ENCODE data around the gene IQSEC1. TPM values are rescaled to one million over a fixed set of nuclear protein-coding genes. Genes with fewer than 3 reads are reported as not detected.

Gene IQSEC1
- total and polyA plus RNA-seq, 9 of the 15 experiments (the other 6 are each of a cell fraction or from before 2014, with no cell fraction given): 0.56 to 39.0 (median 6.8) TPM

DNA sequence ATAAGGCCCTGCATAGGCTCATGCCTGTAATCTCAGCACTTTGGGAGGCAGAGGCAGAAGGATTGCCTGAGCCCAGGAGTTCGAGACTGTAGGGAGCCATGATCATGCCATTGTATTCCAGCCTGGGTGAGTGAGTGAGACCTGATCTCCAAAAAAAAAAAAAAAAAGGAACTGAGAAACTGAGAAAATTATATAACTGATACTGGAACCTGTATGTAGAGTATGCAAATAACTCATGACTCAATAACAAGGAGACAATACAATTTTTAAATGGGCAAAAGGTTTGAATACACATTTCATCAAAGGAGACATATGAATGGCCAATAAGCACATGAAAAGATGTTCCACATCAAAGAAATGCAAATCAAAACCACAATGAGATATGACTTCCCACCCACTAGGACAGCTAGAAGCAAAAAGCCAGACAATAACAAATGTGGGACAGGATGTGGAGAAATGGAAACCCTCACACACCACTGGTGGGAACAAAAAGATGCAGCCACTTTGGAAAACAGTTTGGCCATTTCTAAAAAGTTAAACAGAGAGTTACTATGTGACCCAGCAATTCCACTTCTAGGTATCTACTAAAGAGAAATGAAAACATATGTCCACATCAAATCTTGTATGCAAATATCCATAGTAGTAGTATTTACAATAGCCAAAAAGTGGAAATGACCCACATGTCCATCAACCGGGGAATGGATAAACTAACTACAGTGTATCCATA lies 70.7 kb downstream of the IQSEC1 start (continued):
- no peak for TF ChIP-seq HEY1 (CRISPR knock-in tag; IDR thresholded peaks at IDR 0.05; ENCODE audit: borderline replicate concordance)
- no peak for TF ChIP-seq MAFK (IDR thresholded peaks at IDR 0.05; ENCODE audit: low read length)
- TF ChIP-seq HDAC1 (IDR thresholded peaks at IDR 0.05): no peak
- no peak for TF ChIP-seq ZNF583 (CRISPR knock-in tag; IDR thresholded peaks at IDR 0.05)
- no peak for TF ChIP-seq ZNF124 (CRISPR knock-in tag; IDR thresholded peaks at IDR 0.05)
- TF ChIP-seq, protein P1, sequence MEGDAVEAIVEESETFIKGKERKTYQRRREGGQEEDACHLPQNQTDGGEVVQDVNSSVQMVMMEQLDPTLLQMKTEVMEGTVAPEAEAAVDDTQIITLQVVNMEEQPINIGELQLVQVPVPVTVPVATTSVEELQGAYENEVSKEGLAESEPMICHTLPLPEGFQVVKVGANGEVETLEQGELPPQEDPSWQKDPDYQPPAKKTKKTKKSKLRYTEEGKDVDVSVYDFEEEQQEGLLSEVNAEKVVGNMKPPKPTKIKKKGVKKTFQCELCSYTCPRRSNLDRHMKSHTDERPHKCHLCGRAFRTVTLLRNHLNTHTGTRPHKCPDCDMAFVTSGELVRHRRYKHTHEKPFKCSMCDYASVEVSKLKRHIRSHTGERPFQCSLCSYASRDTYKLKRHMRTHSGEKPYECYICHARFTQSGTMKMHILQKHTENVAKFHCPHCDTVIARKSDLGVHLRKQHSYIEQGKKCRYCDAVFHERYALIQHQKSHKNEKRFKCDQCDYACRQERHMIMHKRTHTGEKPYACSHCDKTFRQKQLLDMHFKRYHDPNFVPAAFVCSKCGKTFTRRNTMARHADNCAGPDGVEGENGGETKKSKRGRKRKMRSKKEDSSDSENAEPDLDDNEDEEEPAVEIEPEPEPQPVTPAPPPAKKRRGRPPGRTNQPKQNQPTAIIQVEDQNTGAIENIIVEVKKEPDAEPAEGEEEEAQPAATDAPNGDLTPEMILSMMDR (IDR thresholded peaks at IDR 0.05 in 2 of 3, conservative IDR thresholded peaks at IDR 0.05 in 1 of 3; ENCODE audit: insufficient read depth in 2 of 3, low read depth in 1 of 3, low read length in 3 of 3): no peak
- no peak for TF ChIP-seq YBX1 (IDR thresholded peaks at IDR 0.05)
- no peak; a peak in 1 of 4 replicates for TF ChIP-seq CSDE1 (IDR thresholded peaks at IDR 0.05)
- TF ChIP-seq POLR2A (conservative IDR thresholded peaks at IDR 0.05): peak; percentile 99
- TF ChIP-seq PHF20 (IDR thresholded peaks at IDR 0.05; ENCODE audit: partially characterized antibody): no peak
- TF ChIP-seq CHD4 (IDR thresholded peaks at IDR 0.05; ENCODE audit: insufficient read depth, insufficient replicate concordance, low read depth, low read length, poor library complexity, severe bottlenecking): no peak
- no peak for TF ChIP-seq PHF21A (IDR thresholded peaks at IDR 0.05; ENCODE audit: borderline replicate concordance, low read depth)
- TF ChIP-seq, protein P2, sequence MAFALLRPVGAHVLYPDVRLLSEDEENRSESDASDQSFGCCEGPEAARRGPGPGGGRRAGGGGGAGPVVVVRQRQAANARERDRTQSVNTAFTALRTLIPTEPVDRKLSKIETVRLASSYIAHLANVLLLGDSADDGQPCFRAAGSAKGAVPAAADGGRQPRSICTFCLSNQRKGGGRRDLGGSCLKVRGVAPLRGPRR (CRISPR knock-in tag; IDR thresholded peaks at IDR 0.05): no peak
- TF ChIP-seq ZNF197 (CRISPR knock-in tag; IDR thresholded peaks at IDR 0.05; ENCODE audit: low read depth): no peak
- TF ChIP-seq HMG20A (CRISPR knock-in tag; conservative IDR thresholded peaks at IDR 0.05): no peak
- TF ChIP-seq HDGF (IDR thresholded peaks at IDR 0.05): no peak
- TF ChIP-seq GTF2F1 (IDR thresholded peaks at IDR 0.05; ENCODE audit: low read depth, low read length): peak; percentile 98
- TF ChIP-seq ZC3H8 (IDR thresholded peaks at IDR 0.05): peak; percentile 97
- no peak for TF ChIP-seq PRPF4 (IDR thresholded peaks at IDR 0.05; ENCODE audit: insufficient read depth, low read depth, low read length, poor library complexity, severe bottlenecking)
- peak; percentile 96 for TF ChIP-seq KDM5B (IDR thresholded peaks at IDR 0.05; ENCODE audit: insufficient replicate concordance, low read depth, low read length)
- TF ChIP-seq, protein P3, sequence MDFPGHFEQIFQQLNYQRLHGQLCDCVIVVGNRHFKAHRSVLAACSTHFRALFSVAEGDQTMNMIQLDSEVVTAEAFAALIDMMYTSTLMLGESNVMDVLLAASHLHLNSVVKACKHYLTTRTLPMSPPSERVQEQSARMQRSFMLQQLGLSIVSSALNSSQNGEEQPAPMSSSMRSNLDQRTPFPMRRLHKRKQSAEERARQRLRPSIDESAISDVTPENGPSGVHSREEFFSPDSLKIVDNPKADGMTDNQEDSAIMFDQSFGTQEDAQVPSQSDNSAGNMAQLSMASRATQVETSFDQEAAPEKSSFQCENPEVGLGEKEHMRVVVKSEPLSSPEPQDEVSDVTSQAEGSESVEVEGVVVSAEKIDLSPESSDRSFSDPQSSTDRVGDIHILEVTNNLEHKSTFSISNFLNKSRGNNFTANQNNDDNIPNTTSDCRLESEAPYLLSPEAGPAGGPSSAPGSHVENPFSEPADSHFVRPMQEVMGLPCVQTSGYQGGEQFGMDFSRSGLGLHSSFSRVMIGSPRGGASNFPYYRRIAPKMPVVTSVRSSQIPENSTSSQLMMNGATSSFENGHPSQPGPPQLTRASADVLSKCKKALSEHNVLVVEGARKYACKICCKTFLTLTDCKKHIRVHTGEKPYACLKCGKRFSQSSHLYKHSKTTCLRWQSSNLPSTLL (IDR thresholded peaks at IDR 0.05): no peak
- TF ChIP-seq PTRF (tag; IDR thresholded peaks at IDR 0.05): no peak
- no peak for TF ChIP-seq NFE2L1 (tag; IDR thresholded peaks at IDR 0.05; ENCODE audit: borderline replicate concordance, low read depth)
- TF ChIP-seq, protein P4, sequence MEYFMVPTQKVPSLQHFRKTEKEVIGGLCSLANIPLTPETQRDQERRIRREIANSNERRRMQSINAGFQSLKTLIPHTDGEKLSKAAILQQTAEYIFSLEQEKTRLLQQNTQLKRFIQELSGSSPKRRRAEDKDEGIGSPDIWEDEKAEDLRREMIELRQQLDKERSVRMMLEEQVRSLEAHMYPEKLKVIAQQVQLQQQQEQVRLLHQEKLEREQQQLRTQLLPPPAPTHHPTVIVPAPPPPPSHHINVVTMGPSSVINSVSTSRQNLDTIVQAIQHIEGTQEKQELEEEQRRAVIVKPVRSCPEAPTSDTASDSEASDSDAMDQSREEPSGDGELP (CRISPR knock-in tag; IDR thresholded peaks at IDR 0.05; ENCODE audit: borderline replicate concordance): no peak
- no peak for TF ChIP-seq ZNF79 (CRISPR knock-in tag; IDR thresholded peaks at IDR 0.05; ENCODE audit: low read depth)
